Cortex of kidney (tissue), 1 donor: Measurements from ENCODE around the gene DEFB119.
"Not testable (repeated sequence)": the region's sequence is repeated elsewhere in the genome, so short reads cannot be mapped to it uniquely, and the experiment has no call there.

ENCODE experiments used
- DNase-seq: peaks from one replicate; lab custom pipeline; 2025; lab: John Stamatoyannopoulos, UW

The DEFB119 gene

GRCh38 chr20:31390490-31390889, at the start of gene DEFB119:
DEFB119 (minus strand) TSS chr20:31390590; CDS start chr20:31390483, 107 bp downstream.
- no peak for DNase-seq

GRCh38 chr20:31430568-31431115, 40.3 kb upstream of the DEFB119 start:
- no peak for DNase-seq

GRCh38 chr20:31427576-31427975, 37.2 kb upstream of the DEFB119 start:
- not testable (repeated sequence) for DNase-seq

- not testable (repeated sequence) for DNase-seq
Measured at GRCh38 chr20:31426891-31427551, 36.6 kb upstream of the DEFB119 start.

- no peak for DNase-seq
Measured at GRCh38 chr20:31425797-31426196, 35.4 kb upstream of the DEFB119 start.

GRCh38 chr20:31418307-31418706, 27.9 kb upstream of the DEFB119 start:
- DNase-seq: no peak

- no peak for DNase-seq
Measured at GRCh38 chr20:31415653-31416052, 25.3 kb upstream of the DEFB119 start.

- no peak for DNase-seq
Measured at GRCh38 chr20:31414381-31414780, 24.0 kb upstream of the DEFB119 start.

- no peak for DNase-seq
Measured at GRCh38 chr20:31410011-31410410, 19.6 kb upstream of the DEFB119 start.

- no peak for DNase-seq
Measured at GRCh38 chr20:31406115-31406514, 15.7 kb upstream of the DEFB119 start, which contains the start of gene DEFB121. DEFB121 (minus strand) TSS chr20:31406215; CDS start chr20:31406152, 63 bp downstream.

GRCh38 chr20:31403886-31404285, 13.5 kb upstream of the DEFB119 start:
- no peak for DNase-seq

GRCh38 chr20:31394900-31395299, 4.5 kb upstream of the DEFB119 start:
- no peak for DNase-seq

- DNase-seq: no peak
Measured at GRCh38 chr20:31392836-31393235, 2.4 kb upstream of the DEFB119 start.

GRCh38 chr20:31374346-31374745, 16.0 kb downstream of the DEFB119 start:
- DNase-seq: no peak

GRCh38 chr20:31368301-31368700, 22.1 kb downstream of the DEFB119 start, which contains the start of gene DEFB118:
DEFB118 (plus strand) TSS chr20:31368601; CDS start chr20:31368651, 50 bp downstream.
- no peak for DNase-seq

- not testable (repeated sequence) for DNase-seq
Measured at GRCh38 chr20:31364272-31364671, 26.1 kb downstream of the DEFB119 start.

GRCh38 chr20:31363295-31363694, 27.1 kb downstream of the DEFB119 start:
- DNase-seq: no peak

- DNase-seq: no peak
Measured at GRCh38 chr20:31355981-31356380, 34.4 kb downstream of the DEFB119 start.

- DNase-seq: no peak
Measured at GRCh38 chr20:31341470-31341869, 48.9 kb downstream of the DEFB119 start.

GRCh38 chr20:31330893-31331292, 59.5 kb downstream of the DEFB119 start:
- no peak for DNase-seq
